Measurements from ENCODE around the gene LSS. TPM values are rescaled to one million over a fixed set of nuclear protein-coding genes. Genes with fewer than 3 reads are reported as not detected.
"Not testable (repeated sequence)": the region's sequence is repeated elsewhere in the genome, so short reads cannot be mapped to it uniquely, and the experiment has no call there.

LSS gene
- total RNA-seq, 4 donors from 2014 or later, result 55.5 to 131 (median 115) TPM

- 12 to 63% methylated on average over 2 of the region's 2 CpGs for WGBS, 2 donors
- no peak for DNase-seq
Observed at GRCh38 chr21:46171585-46171984, 57.0 kb downstream of the LSS start.

GRCh38 chr21:46170436-46171193 is 58.0 kb downstream of the LSS start:
- H3K4me1 ChIP-seq; H3K9me3 ChIP-seq; DNase-seq; H3K27ac ChIP-seq; H3K36me3 ChIP-seq; intact Hi-C loops (cut with DNase I); H3K4me3 ChIP-seq: not testable (repeated sequence)
- H3K27me3 ChIP-seq, result peaks cover 0 to 18% (median 0%) of the 10 kb centered on the region in 4 donors
- 83% methylated on average over 1 of the region's 1 CpG; no CpG with 5 or more reads in 1 of the 2 donors for WGBS, 2 donors

More at GRCh38 chr21:46171585-46171984, 57.0 kb downstream of the LSS start:
- no peaks in the 10 kb centered on the region for H3K36me3 ChIP-seq
- H3K27me3 ChIP-seq, result peaks cover 0 to 12% (median 0%) of the 10 kb centered on the region in 4 donors
- no peak overlapping the region for H3K4me3 ChIP-seq
- TF ChIP-seq CTCF (IDR thresholded peaks at IDR 0.05) (no peak), POLR2A (IDR thresholded peaks at IDR 0.05) (no peak)
- H3K27ac ChIP-seq, result no peak overlapping the region
- H3K9me3 ChIP-seq, result peaks cover 0 to 4% (median 0%) of the 10 kb centered on the region in 3 donors
- no peaks in the 10 kb centered on the region for H3K4me1 ChIP-seq
- intact Hi-C loops (cut with DNase I), result no loop called here

- no peaks in the 10 kb centered on the region for H3K4me1 ChIP-seq
- H3K9me3 ChIP-seq, result no peaks in the 10 kb centered on the region
- intact Hi-C loops (cut with DNase I), result no loop called here
- no peak overlapping the region for H3K4me3 ChIP-seq
- no peak overlapping the region for H3K27ac ChIP-seq
- 51 to 61% methylated on average over 7 to 8 of the region's 8 CpGs for WGBS, 2 donors
- H3K36me3 ChIP-seq, result no peaks in the 10 kb centered on the region
- TF ChIP-seq CTCF (IDR thresholded peaks at IDR 0.05) (no peak), POLR2A (IDR thresholded peaks at IDR 0.05) (no peak)
- DNase-seq, result no peak
- peaks cover 0 to 29% (median 0%) of the 10 kb centered on the region in 4 donors for H3K27me3 ChIP-seq
Observed at GRCh38 chr21:46168659-46169386, 59.8 kb downstream of the LSS start.

- TF ChIP-seq POLR2A (IDR thresholded peaks at IDR 0.05) (no peak), CTCF (IDR thresholded peaks at IDR 0.05) (no peak)
- intact Hi-C loops (cut with DNase I), result no loop called here
- Histone ChIP-seq H3K36me3 (no peaks in the 10 kb centered on the region), H3K9me3 (no peaks in the 10 kb centered on the region), H3K4me3 (no peak overlapping the region), H3K27ac (no peak overlapping the region), H3K27me3 (peaks cover 0 to 32% (median 0%) of the 10 kb centered on the region in 4 donors), H3K4me1 (no peaks in the 10 kb centered on the region)
- no peak for DNase-seq
- WGBS, 2 donors, result 81 to 93% methylated on average over 6 to 7 of the region's 14 CpGs
Observed at GRCh38 chr21:46168238-46168637, 60.3 kb downstream of the LSS start.

- Histone ChIP-seq H3K4me1 (peaks cover 0 to 14% (median 0%) of the 10 kb centered on the region in 3 donors), H3K27ac (no peak overlapping the region), H3K9me3 (no peaks in the 10 kb centered on the region), H3K36me3 (no peaks in the 10 kb centered on the region), H3K27me3 (peaks cover 0 to 45% (median 0%) of the 10 kb centered on the region in 4 donors), H3K4me3 (no peak overlapping the region)
- no peak for DNase-seq
- TF ChIP-seq POLR2A (IDR thresholded peaks at IDR 0.05), result no peak
- TF ChIP-seq CTCF (IDR thresholded peaks at IDR 0.05), result no peak
- intact Hi-C loops (cut with DNase I), result no loop called here
Observed at GRCh38 chr21:46165098-46165497, 63.5 kb downstream of the LSS start.
